ENCODE results near the gene XG.

GRCh38 chrX:2824886-2825285, 73.0 kb downstream of the XG start:
- TF ChIP-seq CTCF (IDR thresholded peaks at IDR 0.05; ENCODE audit: low read length) = no peak
- no peak for TF ChIP-seq EZH2 (IDR thresholded peaks at IDR 0.05; ENCODE audit: borderline replicate concordance, low read length)

Measured in OCI-LY1 (cell line).